HepG2 (cell line): ENCODE measurements around the gene ZDHHC16. TPM values are rescaled to one million over a fixed set of nuclear protein-coding genes. Genes with fewer than 3 reads are reported as not detected.
A peak's percentile ranks its signal among the peaks of the same experiment; 100 is the strongest.

Experiments used
- ATAD3A ChIP-seq: sonication (generic); formaldehyde crosslinking; IDR thresholded peaks from 2 replicates; pipeline ENCODE4 v1.4.0; 2020; ENCODE audit warnings: missing genetic modification reagents
- BHLHE40 ChIP-seq: IDR thresholded peaks from 2 replicates; pipeline ENCODE4 v1.6.1; 2011; ENCODE audit warnings: low read length, improper control_type of control experiment
- CREM ChIP-seq, 2 experiments: sonication (generic) in 1 of 2; formaldehyde crosslinking in 1 of 2; IDR thresholded peaks; 2 replicates each; pipeline versions ENCODE4 v1.4.0 to v1.6.1; 2016 to 2020; ENCODE audit warnings: antibody characterized with exemption in 1 of 2, mild to moderate bottlenecking in 1 of 2, missing genetic modification reagents in 1 of 2
- ETS1 ChIP-seq: sonication (generic); formaldehyde crosslinking; IDR thresholded peaks from 2 replicates; pipeline ENCODE4 v1.4.0; 2020; ENCODE audit warnings: missing genetic modification reagents
- GATA4 ChIP-seq: sonication (generic); IDR thresholded peaks from 2 replicates; pipeline ENCODE4 v1.6.1; 2016; ENCODE audit warnings: antibody characterized with exemption, low read depth, borderline replicate concordance
- KMT2B ChIP-seq: IDR thresholded peaks from 2 replicates; pipeline ENCODE4 v1.6.1; 2016; ENCODE audit warnings: missing genetic modification reagents, missing compliant biosample characterization
- MAF1 ChIP-seq: sonication (generic); formaldehyde crosslinking; IDR thresholded peaks from 2 replicates; pipeline ENCODE4 v1.5.0; 2020; ENCODE audit warnings: missing genetic modification reagents, borderline replicate concordance
- MXD4 ChIP-seq: IDR thresholded peaks from 2 replicates; pipeline ENCODE4 v1.6.1; 2016; ENCODE audit warnings: mild to moderate bottlenecking, missing biosample characterization, missing genetic modification reagents
- NFKBIZ ChIP-seq: IDR thresholded peaks from 2 replicates; pipeline ENCODE4 v1.6.1; 2018; ENCODE audit warnings: missing genetic modification reagents, missing compliant biosample characterization
- NONO ChIP-seq, 2 experiments: fragments of 450-650 bp in 1 of 2; sonication (generic) in 1 of 2; formaldehyde crosslinking in 1 of 2; IDR thresholded peaks in 1 of 2; conservative IDR thresholded peaks in 1 of 2; 2 replicates each; pipeline versions ENCODE4 v1.6.1 to v1.8.0; 2017 to 2022; ENCODE audit warnings: mild to moderate bottlenecking in 1 of 2, missing genetic modification reagents in 1 of 2, moderate library complexity in 1 of 2
- SRSF1 ChIP-seq: fragments of 200-400 bp; formaldehyde crosslinking; optimal IDR thresholded peaks from 2 replicates; pipeline ENCODE3; 2017; ENCODE audit warnings: mild to moderate bottlenecking, low read depth, low read length, moderate library complexity
- STAG1 ChIP-seq: sonication (generic); formaldehyde crosslinking; IDR thresholded peaks from 2 replicates; pipeline ENCODE4 v1.4.0; 2020; ENCODE audit warnings: missing genetic modification reagents
- TGIF2 ChIP-seq: IDR thresholded peaks from 2 replicates; pipeline ENCODE4 v1.6.1; 2016; ENCODE audit warnings: control low read depth, missing compliant biosample characterization
- ZFX ChIP-seq: sonication (generic); formaldehyde crosslinking; IDR thresholded peaks from 2 replicates; pipeline ENCODE4 v1.4.0; 2020; ENCODE audit warnings: mild to moderate bottlenecking, low read depth, missing genetic modification reagents, moderate library complexity
- ZNF232 ChIP-seq: sonication (generic); formaldehyde crosslinking; IDR thresholded peaks from 2 replicates; pipeline ENCODE4 v1.4.0; 2020; ENCODE audit warnings: missing genetic modification reagents, borderline replicate concordance
- ZNF280B ChIP-seq: sonication (generic); formaldehyde crosslinking; IDR thresholded peaks from 2 replicates; pipeline ENCODE4 v1.5.0; 2020; ENCODE audit warnings: missing genetic modification reagents, mild to moderate bottlenecking, borderline replicate concordance
- ZNF543 ChIP-seq: sonication (generic); formaldehyde crosslinking; IDR thresholded peaks from 2 replicates; pipeline ENCODE4 v1.4.0; 2020; ENCODE audit warnings: mild to moderate bottlenecking, missing genetic modification reagents
- ZNF558 ChIP-seq: sonication (generic); formaldehyde crosslinking; IDR thresholded peaks from 2 replicates; pipeline ENCODE4 v1.9.0; 2022; ENCODE audit warnings: mild to moderate bottlenecking, missing genetic modification reagents, borderline replicate concordance
- ZNF605 ChIP-seq: sonication (generic); formaldehyde crosslinking; IDR thresholded peaks from 2 replicates; pipeline ENCODE4 v1.8.0; 2022; ENCODE audit warnings: mild to moderate bottlenecking, missing genetic modification reagents
- ZUFSP ChIP-seq: sonication (generic); formaldehyde crosslinking; IDR thresholded peaks from 2 replicates; pipeline ENCODE4 v1.9.0; 2021; ENCODE audit warnings: missing genetic modification reagents, mild to moderate bottlenecking, borderline replicate concordance
- polyA plus RNA-seq, 8 experiments: library from polyadenylated mRNA; depleted of rRNA in 3 of 8; stranded (reverse) in 7 of 8; unstranded in 1 of 8; fragments of >200 nt; fragmentation: Illumina TruSeq in 4 of 8; extraction: Trizol in 4 of 8; gene quantifications; 2 replicates each; pipeline versions ENCODE4 v1.2.1 to v1.2.3, GENCODE V29; 2011 to 2016; ENCODE audit warnings: low read depth in 4 of 8, missing spikeins in 1 of 8, mixed read lengths in 1 of 8; ENCODE audit not compliant: insufficient read depth in 1 of 8
- total RNA-seq, 5 experiments: library from RNA; depleted of rRNA; stranded (reverse); fragments of >200 nt; fragmentation: Illumina TruSeq; extraction: Trizol; gene quantifications; 2 replicates each; pipeline ENCODE4 v1.2.3, GENCODE V29; 2016; ENCODE audit warnings: low read depth in 1 of 5
- TF ChIP-seq, protein P1 (sequence below): sonication (generic); formaldehyde crosslinking; IDR thresholded peaks from 2 replicates; pipeline ENCODE4 v1.4.0; 2020; ENCODE audit warnings: missing genetic modification reagents
- TF ChIP-seq, protein P2 (sequence below): sonication (generic); formaldehyde crosslinking; IDR thresholded peaks from 2 replicates; pipeline ENCODE4 v1.8.1; 2023; ENCODE audit warnings: mild to moderate bottlenecking, inconsistent platforms, moderate library complexity, missing genetic modification reagents, borderline replicate concordance

The ZDHHC16 gene
- total and polyA plus RNA-seq, 2 of the 13 experiments (the other 11 are each of a cell fraction or from before 2014, with no cell fraction given), result 40.8 to 41.8 TPM

- TF ChIP-seq SRSF1 (no peak), ETS1 (CRISPR knock-in tag) (no peak), ZFX (peak; percentile 47; the same call in 1 of the 2 replicates), MAF1 (CRISPR knock-in tag) (no peak), ZNF605 (CRISPR knock-in tag) (peak; percentile 77), ZNF232 (CRISPR knock-in tag) (0 out of 2 replicates have a peak, but pooled peaks have one; percentile 19), GATA4 (0 out of 2 replicates have a peak, but pooled peaks have one; percentile 9), ZNF558 (CRISPR knock-in tag) (no peak), STAG1 (CRISPR knock-in tag) (peak; percentile 8; the same call in 1 of the 2 replicates), ZNF280B (CRISPR knock-in tag) (no peak), NONO (IDR thresholded peaks at IDR 0.05) (no peak), NONO (CRISPR knock-in tag; conservative IDR thresholded peaks at IDR 0.05) (no peak), NFKBIZ (CRISPR knock-in tag) (no peak), ATAD3A (CRISPR knock-in tag) (no peak), CREM (IDR thresholded peaks at IDR 0.05) (peak; percentile 95), CREM (CRISPR knock-in tag; IDR thresholded peaks at IDR 0.05) (no peak), ZNF543 (CRISPR knock-in tag) (peak; percentile 69; the same call in 1 of the 2 replicates), BHLHE40 (no peak), TGIF2 (peak; percentile 95), KMT2B (peak; percentile 69), MXD4 (CRISPR knock-in tag) (peak; percentile 100), ZUFSP (CRISPR knock-in tag) (no peak)
- TF ChIP-seq, protein P1, sequence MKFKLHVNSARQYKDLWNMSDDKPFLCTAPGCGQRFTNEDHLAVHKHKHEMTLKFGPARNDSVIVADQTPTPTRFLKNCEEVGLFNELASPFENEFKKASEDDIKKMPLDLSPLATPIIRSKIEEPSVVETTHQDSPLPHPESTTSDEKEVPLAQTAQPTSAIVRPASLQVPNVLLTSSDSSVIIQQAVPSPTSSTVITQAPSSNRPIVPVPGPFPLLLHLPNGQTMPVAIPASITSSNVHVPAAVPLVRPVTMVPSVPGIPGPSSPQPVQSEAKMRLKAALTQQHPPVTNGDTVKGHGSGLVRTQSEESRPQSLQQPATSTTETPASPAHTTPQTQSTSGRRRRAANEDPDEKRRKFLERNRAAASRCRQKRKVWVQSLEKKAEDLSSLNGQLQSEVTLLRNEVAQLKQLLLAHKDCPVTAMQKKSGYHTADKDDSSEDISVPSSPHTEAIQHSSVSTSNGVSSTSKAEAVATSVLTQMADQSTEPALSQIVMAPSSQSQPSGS (CRISPR knock-in tag), result 0 out of 2 replicates have a peak, but pooled peaks have one; percentile 20
- TF ChIP-seq, protein P2, sequence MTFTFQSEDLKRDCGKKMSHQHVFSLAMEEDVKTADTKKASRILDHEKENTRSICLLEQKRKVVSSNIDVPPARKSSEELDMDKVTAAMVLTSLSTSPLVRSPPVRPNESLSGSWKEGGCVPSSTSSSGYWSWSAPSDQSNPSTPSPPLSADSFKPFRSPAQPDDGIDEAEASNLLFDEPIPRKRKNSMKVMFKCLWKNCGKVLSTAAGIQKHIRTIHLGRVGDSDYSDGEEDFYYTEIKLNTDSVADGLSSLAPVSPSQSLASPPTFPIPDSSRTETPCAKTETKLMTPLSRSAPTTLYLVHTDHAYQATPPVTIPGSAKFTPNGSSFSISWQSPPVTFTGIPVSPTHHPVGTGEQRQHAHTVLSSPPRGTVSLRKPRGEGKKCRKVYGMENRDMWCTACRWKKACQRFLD (CRISPR knock-in tag), result peak; percentile 34; the same call in 1 of the 2 replicates
Observed at GRCh38 chr10:97400665-97401454, 45.1 kb upstream of the ZDHHC16 start, which contains the start of gene RRP12 (continued).
